ENCODE measurements around the gene PLLP.

Gene PLLP

GRCh38 chr16:57231821-57232350 lies 52.6 kb downstream of the PLLP start:
- TF ChIP-seq CTCF (IDR thresholded peaks at IDR 0.05; ENCODE audit: insufficient read depth, missing control alignments): no peak
- FAIRE-seq: no peak
- DNase-seq (ENCODE audit: insufficient read length, low spot score): no peak

- TF ChIP-seq CTCF (IDR thresholded peaks at IDR 0.05; ENCODE audit: insufficient read depth, missing control alignments): no peak
- DNase-seq (ENCODE audit: insufficient read length, low spot score) (no peak), FAIRE-seq (no peak)
Measured at GRCh38 chr16:57229079-57229478, 55.4 kb downstream of the PLLP start.

- no peak for TF ChIP-seq CTCF (IDR thresholded peaks at IDR 0.05; ENCODE audit: insufficient read depth, missing control alignments)
- no peak for DNase-seq (ENCODE audit: insufficient read length, low spot score)
- FAIRE-seq: no peak
Measured at GRCh38 chr16:57226701-57227621, 57.5 kb downstream of the PLLP start.

GRCh38 chr16:57225978-57226377 lies 58.5 kb downstream of the PLLP start:
- DNase-seq (ENCODE audit: insufficient read length, low spot score): no peak
- FAIRE-seq: no peak
- TF ChIP-seq CTCF (IDR thresholded peaks at IDR 0.05; ENCODE audit: insufficient read depth, missing control alignments): no peak

- no peak for DNase-seq (ENCODE audit: insufficient read length, low spot score)
- TF ChIP-seq CTCF (IDR thresholded peaks at IDR 0.05; ENCODE audit: insufficient read depth, missing control alignments): no peak
- FAIRE-seq: no peak
Measured at GRCh38 chr16:57224651-57225335, 59.7 kb downstream of the PLLP start.

GRCh38 chr16:57223057-57223456 lies 61.4 kb downstream of the PLLP start:
- FAIRE-seq: no peak
- DNase-seq (ENCODE audit: insufficient read length, low spot score): no peak
- no peak for TF ChIP-seq CTCF (IDR thresholded peaks at IDR 0.05; ENCODE audit: insufficient read depth, missing control alignments)
